ENCODE results near the gene UGT1A10. TPM values are rescaled to one million over a fixed set of nuclear protein-coding genes. Genes with fewer than 3 reads are reported as not detected.

Gene UGT1A10
- total RNA-seq, 5 donors from 2014 or later (not counting 1 experiment from before 2014, with no cell fraction given) = not detected

- Histone ChIP-seq H3K4me1 (ENCODE audit: control insufficient read depth in 1 of 2, extremely low read depth in 1 of 2, insufficient read depth in 2 of 2, low read length in 2 of 2) (no peaks in the 10 kb centered on the region), H3K27ac (ENCODE audit: low read length) (no peak overlapping the region), H3K27me3 (replicated peaks in 1 of 2; ENCODE audit: control insufficient read depth in 2 of 2, extremely low read depth in 1 of 2, insufficient read depth in 2 of 2, low read length in 1 of 2) (peaks cover 0 to 5% of the 10 kb centered on the region in 2 experiments), H3K9me3 (no peaks in the 10 kb centered on the region), H3K36me3 (ENCODE audit: control insufficient read depth in 2 of 2, extremely low read depth in 1 of 2, insufficient read depth in 1 of 2, low read length in 1 of 2) (no peaks in the 10 kb centered on the region), H3K4me3 (ENCODE audit: control insufficient read depth in 1 of 2, extremely low read depth in 1 of 2, low read length in 1 of 2) (no peak overlapping the region)
- ATAC-seq (replicated peaks in 1 of 4) (no peak), DNase-seq (no peak)
- Mint-ChIP-seq H3K4me1 (no peaks in the 10 kb centered on the region), H3K36me3 (no peaks in the 10 kb centered on the region), H3K27me3 (peaks cover 1 to 9% of the 10 kb centered on the region in 2 donors), H3K4me3 (no peak overlapping the region), H3K9me3 (no peaks in the 10 kb centered on the region), H3K27ac (no peak overlapping the region)
- no CpG with 5 or more reads among the region's 5 CpGs for WGBS (ENCODE audit: insufficient coverage)
- ChIA-PET POLR2A (no interaction called here), CTCF (no interaction called here)
These were observed 50.7 kb downstream of the UGT1A10 start for GRCh38 chr2:233686928-233687327.

- DNase-seq = no peak
- no peaks in the 10 kb centered on the region for H3K4me1 ChIP-seq (ENCODE audit: control insufficient read depth in 1 of 2, extremely low read depth in 1 of 2, insufficient read depth in 2 of 2, low read length in 2 of 2)
- no peak for ATAC-seq (replicated peaks in 1 of 4)
- H3K9me3 Mint-ChIP-seq = no peaks in the 10 kb centered on the region
- H3K27ac Mint-ChIP-seq = no peak overlapping the region
- H3K4me1 Mint-ChIP-seq = no peaks in the 10 kb centered on the region
- no peak overlapping the region for H3K4me3 ChIP-seq (ENCODE audit: control insufficient read depth in 1 of 2, extremely low read depth in 1 of 2, low read length in 1 of 2)
- no peak overlapping the region for H3K4me3 Mint-ChIP-seq
- CTCF ChIA-PET = no interaction called here
- H3K36me3 ChIP-seq (ENCODE audit: control insufficient read depth in 2 of 2, extremely low read depth in 1 of 2, insufficient read depth in 1 of 2, low read length in 1 of 2) = no peaks in the 10 kb centered on the region
- H3K9me3 ChIP-seq = no peaks in the 10 kb centered on the region
- no peak overlapping the region for H3K27ac ChIP-seq (ENCODE audit: low read length)
- no peaks in the 10 kb centered on the region for H3K36me3 Mint-ChIP-seq
- peaks cover 2 to 9% of the 10 kb centered on the region in 2 donors for H3K27me3 Mint-ChIP-seq
- POLR2A ChIA-PET = no interaction called here
- peaks cover 0 to 5% of the 10 kb centered on the region in 2 experiments for H3K27me3 ChIP-seq (replicated peaks in 1 of 2; ENCODE audit: control insufficient read depth in 2 of 2, extremely low read depth in 1 of 2, insufficient read depth in 2 of 2, low read length in 1 of 2)
- no CpG with 5 or more reads among the region's 5 CpGs for WGBS (ENCODE audit: insufficient coverage)
These were observed 52.1 kb downstream of the UGT1A10 start for GRCh38 chr2:233688341-233688740.

- Histone ChIP-seq H3K27ac (ENCODE audit: low read length) (no peak overlapping the region), H3K9me3 (no peaks in the 10 kb centered on the region), H3K4me3 (ENCODE audit: control insufficient read depth in 1 of 2, extremely low read depth in 1 of 2, low read length in 1 of 2) (no peak overlapping the region), H3K27me3 (replicated peaks in 1 of 2; ENCODE audit: control insufficient read depth in 2 of 2, extremely low read depth in 1 of 2, insufficient read depth in 2 of 2, low read length in 1 of 2) (peaks cover 0 to 5% of the 10 kb centered on the region in 2 experiments), H3K36me3 (ENCODE audit: control insufficient read depth in 2 of 2, extremely low read depth in 1 of 2, insufficient read depth in 1 of 2, low read length in 1 of 2) (no peaks in the 10 kb centered on the region), H3K4me1 (ENCODE audit: control insufficient read depth in 1 of 2, extremely low read depth in 1 of 2, insufficient read depth in 2 of 2, low read length in 2 of 2) (no peaks in the 10 kb centered on the region)
- H3K27me3 Mint-ChIP-seq = peaks cover 2 to 9% of the 10 kb centered on the region in 2 donors
- no peak overlapping the region for H3K4me3 Mint-ChIP-seq
- POLR2A ChIA-PET = no interaction called here
- CTCF ChIA-PET = no interaction called here
- no peaks in the 10 kb centered on the region for H3K9me3 Mint-ChIP-seq
- H3K36me3 Mint-ChIP-seq = no peaks in the 10 kb centered on the region
- no peak for DNase-seq
- H3K4me1 Mint-ChIP-seq = no peaks in the 10 kb centered on the region
- ATAC-seq (replicated peaks in 1 of 4) = no peak
- H3K27ac Mint-ChIP-seq = no peak overlapping the region
These were observed 52.8 kb downstream of the UGT1A10 start for GRCh38 chr2:233689031-233689430.

- Mint-ChIP-seq H3K27me3 (peaks cover 2 to 9% of the 10 kb centered on the region in 2 donors), H3K4me3 (no peak overlapping the region), H3K27ac (no peak overlapping the region), H3K9me3 (no peaks in the 10 kb centered on the region), H3K4me1 (no peaks in the 10 kb centered on the region), H3K36me3 (no peaks in the 10 kb centered on the region)
- no peaks in the 10 kb centered on the region for H3K4me1 ChIP-seq (ENCODE audit: control insufficient read depth in 1 of 2, extremely low read depth in 1 of 2, insufficient read depth in 2 of 2, low read length in 2 of 2)
- no peak overlapping the region for H3K4me3 ChIP-seq (ENCODE audit: control insufficient read depth in 1 of 2, extremely low read depth in 1 of 2, low read length in 1 of 2)
- peaks cover 0 to 5% of the 10 kb centered on the region in 2 experiments for H3K27me3 ChIP-seq (replicated peaks in 1 of 2; ENCODE audit: control insufficient read depth in 2 of 2, extremely low read depth in 1 of 2, insufficient read depth in 2 of 2, low read length in 1 of 2)
- CTCF ChIA-PET = no interaction called here
- DNase-seq (no peak), ATAC-seq (replicated peaks in 1 of 4) (no peak)
- no peaks in the 10 kb centered on the region for H3K9me3 ChIP-seq
- no CpG with 5 or more reads among the region's 3 CpGs for WGBS (ENCODE audit: insufficient coverage)
- no peaks in the 10 kb centered on the region for H3K36me3 ChIP-seq (ENCODE audit: control insufficient read depth in 2 of 2, extremely low read depth in 1 of 2, insufficient read depth in 1 of 2, low read length in 1 of 2)
- no peak overlapping the region for H3K27ac ChIP-seq (ENCODE audit: low read length)
- POLR2A ChIA-PET = no interaction called here
These were observed 53.3 kb downstream of the UGT1A10 start for GRCh38 chr2:233689501-233689900.

- H3K27me3 ChIP-seq (replicated peaks in 1 of 2; ENCODE audit: control insufficient read depth in 2 of 2, extremely low read depth in 1 of 2, insufficient read depth in 2 of 2, low read length in 1 of 2) = peaks cover 0 to 5% of the 10 kb centered on the region in 2 experiments
- H3K4me1 Mint-ChIP-seq = no peaks in the 10 kb centered on the region
- no peaks in the 10 kb centered on the region for H3K9me3 Mint-ChIP-seq
- ChIA-PET POLR2A (no interaction called here), CTCF (no interaction called here)
- ATAC-seq (replicated peaks in 1 of 4) = no peak
- no peak for DNase-seq
- H3K36me3 Mint-ChIP-seq = no peaks in the 10 kb centered on the region
- no peaks in the 10 kb centered on the region for H3K9me3 ChIP-seq
- no peak overlapping the region for H3K27ac Mint-ChIP-seq
- 60% methylated on average over 1 of the region's 4 CpGs for WGBS (ENCODE audit: insufficient coverage)
- H3K36me3 ChIP-seq (ENCODE audit: control insufficient read depth in 2 of 2, extremely low read depth in 1 of 2, insufficient read depth in 1 of 2, low read length in 1 of 2) = no peaks in the 10 kb centered on the region
- no peak overlapping the region for H3K4me3 Mint-ChIP-seq
- H3K27ac ChIP-seq (ENCODE audit: low read length) = no peak overlapping the region
- peaks cover 2 to 9% of the 10 kb centered on the region in 2 donors for H3K27me3 Mint-ChIP-seq
- no peaks in the 10 kb centered on the region for H3K4me1 ChIP-seq (ENCODE audit: control insufficient read depth in 1 of 2, extremely low read depth in 1 of 2, insufficient read depth in 2 of 2, low read length in 2 of 2)
- no peak overlapping the region for H3K4me3 ChIP-seq (ENCODE audit: control insufficient read depth in 1 of 2, extremely low read depth in 1 of 2, low read length in 1 of 2)
These were observed 54.2 kb downstream of the UGT1A10 start for GRCh38 chr2:233690444-233690843.

GRCh38 chr2:233691443-233692433, 55.5 kb downstream of the UGT1A10 start:
- ChIA-PET POLR2A (no interaction called here), CTCF (no interaction called here)
- no peak overlapping the region for H3K4me3 ChIP-seq (ENCODE audit: control insufficient read depth in 1 of 2, extremely low read depth in 1 of 2, low read length in 1 of 2)
- H3K9me3 ChIP-seq = no peaks in the 10 kb centered on the region
- H3K9me3 Mint-ChIP-seq = no peaks in the 10 kb centered on the region
- no peak overlapping the region for H3K27ac ChIP-seq (ENCODE audit: low read length)
- no peaks in the 10 kb centered on the region for H3K36me3 Mint-ChIP-seq
- H3K36me3 ChIP-seq (ENCODE audit: control insufficient read depth in 2 of 2, extremely low read depth in 1 of 2, insufficient read depth in 1 of 2, low read length in 1 of 2) = no peaks in the 10 kb centered on the region
- no peak overlapping the region for H3K27ac Mint-ChIP-seq
- 76% methylated on average over 4 of the region's 11 CpGs for WGBS (ENCODE audit: insufficient coverage)
- H3K27me3 Mint-ChIP-seq = peaks cover 5% of the 10 kb centered on the region in 2 donors
- H3K4me1 Mint-ChIP-seq = no peaks in the 10 kb centered on the region
- ATAC-seq (replicated peaks in 1 of 4) (no peak), DNase-seq (no peak)
- H3K4me1 ChIP-seq (ENCODE audit: control insufficient read depth in 1 of 2, extremely low read depth in 1 of 2, insufficient read depth in 2 of 2, low read length in 2 of 2) = no peaks in the 10 kb centered on the region
- H3K4me3 Mint-ChIP-seq = no peak overlapping the region
- peaks cover 0 to 5% of the 10 kb centered on the region in 2 experiments for H3K27me3 ChIP-seq (replicated peaks in 1 of 2; ENCODE audit: control insufficient read depth in 2 of 2, extremely low read depth in 1 of 2, insufficient read depth in 2 of 2, low read length in 1 of 2)

Measured in T-cell (primary cell).